ENCODE data around the gene DISC1.
"Not testable (repeated sequence)": the region's sequence is repeated elsewhere in the genome, so short reads cannot be mapped to it uniquely, and the experiment has no call there.

DISC1 gene

DNA sequence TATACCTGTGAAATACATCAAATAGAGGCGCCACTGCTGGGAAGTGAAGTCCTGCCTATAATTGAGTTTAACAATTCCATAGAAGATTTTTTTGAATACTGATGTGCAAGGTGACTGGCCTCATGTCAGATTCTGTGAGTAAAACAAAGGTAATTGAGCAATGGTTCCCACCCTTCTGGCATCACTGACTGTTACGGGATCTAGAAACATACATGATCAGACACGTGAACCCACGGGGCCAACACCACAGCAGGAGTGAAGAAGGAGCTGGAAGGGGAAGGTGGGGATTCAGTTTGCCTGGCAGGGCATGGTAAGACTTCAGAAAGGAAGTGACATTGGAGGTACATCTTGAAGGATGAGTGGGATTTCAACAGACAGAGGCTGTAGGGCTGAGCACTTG lies 270.2 kb downstream of the DISC1 start:
- no peaks in the 10 kb centered on the region for H3K4me1 ChIP-seq (ENCODE audit: insufficient read depth, poor library complexity, severe bottlenecking)
- TF ChIP-seq, protein P1, sequence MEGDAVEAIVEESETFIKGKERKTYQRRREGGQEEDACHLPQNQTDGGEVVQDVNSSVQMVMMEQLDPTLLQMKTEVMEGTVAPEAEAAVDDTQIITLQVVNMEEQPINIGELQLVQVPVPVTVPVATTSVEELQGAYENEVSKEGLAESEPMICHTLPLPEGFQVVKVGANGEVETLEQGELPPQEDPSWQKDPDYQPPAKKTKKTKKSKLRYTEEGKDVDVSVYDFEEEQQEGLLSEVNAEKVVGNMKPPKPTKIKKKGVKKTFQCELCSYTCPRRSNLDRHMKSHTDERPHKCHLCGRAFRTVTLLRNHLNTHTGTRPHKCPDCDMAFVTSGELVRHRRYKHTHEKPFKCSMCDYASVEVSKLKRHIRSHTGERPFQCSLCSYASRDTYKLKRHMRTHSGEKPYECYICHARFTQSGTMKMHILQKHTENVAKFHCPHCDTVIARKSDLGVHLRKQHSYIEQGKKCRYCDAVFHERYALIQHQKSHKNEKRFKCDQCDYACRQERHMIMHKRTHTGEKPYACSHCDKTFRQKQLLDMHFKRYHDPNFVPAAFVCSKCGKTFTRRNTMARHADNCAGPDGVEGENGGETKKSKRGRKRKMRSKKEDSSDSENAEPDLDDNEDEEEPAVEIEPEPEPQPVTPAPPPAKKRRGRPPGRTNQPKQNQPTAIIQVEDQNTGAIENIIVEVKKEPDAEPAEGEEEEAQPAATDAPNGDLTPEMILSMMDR (IDR thresholded peaks at IDR 0.05; ENCODE audit: poor library complexity, severe bottlenecking): no peak
- H3K4me3 ChIP-seq (ENCODE audit: severe bottlenecking): no peak overlapping the region
- ATAC-seq (ENCODE audit: low read depth) (no peak), DNase-seq (ENCODE audit: low spot score) (no peak)
- no peaks in the 10 kb centered on the region for H3K9me3 ChIP-seq (ENCODE audit: severe bottlenecking)
- no peak overlapping the region for H3K27ac ChIP-seq (ENCODE audit: poor library complexity, severe bottlenecking)
- no peaks in the 10 kb centered on the region for H3K36me3 ChIP-seq (ENCODE audit: low read depth)
- H3K27me3 ChIP-seq (ENCODE audit: insufficient read depth, poor library complexity, severe bottlenecking): no peaks in the 10 kb centered on the region

DNA sequence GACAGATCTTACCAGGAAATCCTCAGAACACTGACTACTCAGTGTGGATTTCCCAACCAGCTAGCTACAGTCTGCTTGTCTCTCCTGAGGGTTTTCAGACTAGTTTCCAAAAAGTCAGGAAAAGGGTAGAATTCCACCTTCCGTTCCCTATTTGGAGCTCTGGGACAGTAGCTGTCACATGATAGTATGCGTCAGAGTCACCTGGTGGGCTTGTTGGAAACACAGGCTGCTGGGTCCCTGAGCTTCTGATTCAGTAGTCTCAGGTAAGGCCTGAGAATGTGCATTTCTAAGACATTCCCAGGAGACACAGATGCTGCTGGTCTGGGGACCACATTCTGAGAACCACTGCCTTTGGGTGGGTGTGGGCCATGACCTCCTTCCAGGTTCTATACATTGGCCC lies 272.5 kb downstream of the DISC1 start:
- Histone ChIP-seq H3K36me3 (ENCODE audit: low read depth) (no peaks in the 10 kb centered on the region), H3K27me3 (ENCODE audit: insufficient read depth, poor library complexity, severe bottlenecking) (no peaks in the 10 kb centered on the region), H3K4me1 (ENCODE audit: insufficient read depth, poor library complexity, severe bottlenecking) (no peaks in the 10 kb centered on the region), H3K4me3 (ENCODE audit: severe bottlenecking) (no peak overlapping the region), H3K9me3 (ENCODE audit: severe bottlenecking) (no peaks in the 10 kb centered on the region), H3K27ac (ENCODE audit: poor library complexity, severe bottlenecking) (no peak overlapping the region)
- DNase-seq (ENCODE audit: low spot score) (no peak), ATAC-seq (ENCODE audit: low read depth) (no peak)
- TF ChIP-seq, protein P1 (IDR thresholded peaks at IDR 0.05; ENCODE audit: poor library complexity, severe bottlenecking): no peak

DNA sequence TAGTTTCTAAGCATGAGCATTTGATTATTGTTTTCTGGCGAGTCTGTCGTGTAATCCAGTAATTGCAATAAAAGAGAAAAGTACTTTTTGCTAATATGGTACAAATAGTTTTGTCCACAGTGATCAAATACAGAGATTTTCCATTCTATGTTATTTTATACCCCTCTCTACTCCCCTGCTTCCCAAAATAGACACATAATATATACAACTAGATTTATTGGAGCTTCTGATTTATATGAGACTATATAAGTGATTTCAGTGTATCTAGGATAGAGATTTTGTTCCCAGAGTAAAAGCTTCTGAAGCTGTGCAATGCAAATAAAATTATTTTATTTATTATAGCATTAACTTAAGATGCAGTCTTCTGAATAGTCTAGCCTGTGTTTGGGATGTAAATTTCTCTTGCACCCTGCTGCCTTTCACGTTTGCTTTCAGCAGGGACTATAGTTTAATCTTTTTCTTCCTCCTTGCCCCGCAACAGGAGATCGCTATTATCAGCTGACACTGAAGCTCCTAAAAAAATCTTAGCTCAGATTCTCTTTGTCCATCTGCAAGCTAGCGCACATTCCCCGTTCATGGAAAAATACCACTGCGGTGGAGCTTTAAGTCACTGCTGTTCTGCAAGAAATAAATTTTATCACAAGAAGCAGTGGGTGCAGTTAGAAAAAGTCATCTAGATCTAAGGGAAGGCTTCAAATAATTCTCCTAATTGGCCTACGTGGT lies 273.3 kb downstream of the DISC1 start:
- H3K4me3 ChIP-seq (ENCODE audit: severe bottlenecking): no peak overlapping the region
- no peaks in the 10 kb centered on the region for H3K27me3 ChIP-seq (ENCODE audit: insufficient read depth, poor library complexity, severe bottlenecking)
- TF ChIP-seq, protein P1 (IDR thresholded peaks at IDR 0.05; ENCODE audit: poor library complexity, severe bottlenecking): no peak
- ATAC-seq (ENCODE audit: low read depth) (no peak), DNase-seq (ENCODE audit: low spot score) (no peak)
- H3K4me1 ChIP-seq (ENCODE audit: insufficient read depth, poor library complexity, severe bottlenecking): no peaks in the 10 kb centered on the region
- no peaks in the 10 kb centered on the region for H3K36me3 ChIP-seq (ENCODE audit: low read depth)
- H3K9me3 ChIP-seq (ENCODE audit: severe bottlenecking): no peaks in the 10 kb centered on the region
- no peak overlapping the region for H3K27ac ChIP-seq (ENCODE audit: poor library complexity, severe bottlenecking)

DNA sequence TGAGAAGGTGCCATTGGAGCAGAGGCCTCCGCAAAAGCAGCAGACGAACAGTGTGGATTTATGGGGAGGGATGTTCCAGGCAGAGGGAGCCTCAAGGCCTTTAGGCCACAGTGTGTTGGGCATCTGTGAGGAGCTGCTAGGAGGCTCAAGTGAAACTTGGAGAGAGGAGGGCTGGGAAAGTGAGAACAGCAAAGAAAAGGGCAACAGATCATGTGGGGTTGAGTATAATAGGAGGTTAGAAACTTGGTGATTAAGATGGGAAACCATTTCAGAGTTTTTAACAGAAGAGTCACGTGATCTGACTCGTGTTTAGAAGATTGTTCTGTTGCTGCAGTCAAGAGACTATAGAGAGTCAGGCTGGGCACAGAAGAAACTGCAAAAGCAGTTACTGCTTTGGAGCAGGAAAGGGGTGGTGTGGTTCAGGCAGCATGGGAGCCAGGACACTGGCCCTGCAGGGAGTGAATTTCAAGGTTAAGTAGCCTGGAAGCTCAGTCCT lies 277.0 kb downstream of the DISC1 start:
- no peak overlapping the region for H3K4me3 ChIP-seq (ENCODE audit: severe bottlenecking)
- no peaks in the 10 kb centered on the region for H3K9me3 ChIP-seq (ENCODE audit: severe bottlenecking)
- ATAC-seq (ENCODE audit: low read depth) (no peak), DNase-seq (ENCODE audit: low spot score) (no peak)
- TF ChIP-seq, protein P1 (IDR thresholded peaks at IDR 0.05; ENCODE audit: poor library complexity, severe bottlenecking): no peak
- no peak overlapping the region for H3K27ac ChIP-seq (ENCODE audit: poor library complexity, severe bottlenecking)
- no peaks in the 10 kb centered on the region for H3K36me3 ChIP-seq (ENCODE audit: low read depth)
- H3K4me1 ChIP-seq (ENCODE audit: insufficient read depth, poor library complexity, severe bottlenecking): no peaks in the 10 kb centered on the region
- no peaks in the 10 kb centered on the region for H3K27me3 ChIP-seq (ENCODE audit: insufficient read depth, poor library complexity, severe bottlenecking)

DNA sequence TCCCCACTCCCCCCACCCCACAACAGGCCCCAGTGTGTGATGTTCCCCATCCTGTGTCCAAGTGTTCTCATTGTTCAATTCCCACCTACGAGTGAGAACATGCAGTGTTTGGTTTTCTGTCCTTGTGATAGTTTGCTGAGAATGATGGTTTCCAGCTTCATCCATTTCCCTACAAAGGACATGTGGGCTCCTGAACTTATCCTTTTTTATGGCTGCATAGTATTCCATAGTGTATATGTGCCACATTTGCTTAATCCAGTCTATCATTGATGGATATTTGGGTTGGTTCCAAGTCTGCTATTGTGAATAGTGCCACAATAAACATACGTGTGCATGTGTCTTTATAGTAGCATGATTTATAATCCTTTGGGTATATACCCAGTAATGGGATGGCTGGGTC lies 280.7 kb downstream of the DISC1 start:
- not testable (repeated sequence) for ATAC-seq (ENCODE audit: low read depth); H3K36me3 ChIP-seq (ENCODE audit: low read depth); DNase-seq (ENCODE audit: low spot score); H3K9me3 ChIP-seq (ENCODE audit: severe bottlenecking); H3K27me3 ChIP-seq (ENCODE audit: insufficient read depth, poor library complexity, severe bottlenecking); H3K4me1 ChIP-seq (ENCODE audit: insufficient read depth, poor library complexity, severe bottlenecking); H3K4me3 ChIP-seq (ENCODE audit: severe bottlenecking); H3K27ac ChIP-seq (ENCODE audit: poor library complexity, severe bottlenecking)

Data from RWPE2 (cell line).